Neural progenitor cell (in vitro differentiated cells): ENCODE measurements around the gene MAPK4. TPM values are rescaled to one million over a fixed set of nuclear protein-coding genes. Genes with fewer than 3 reads are reported as not detected.

Experiments used
- DNase-seq: peaks from one replicate; pipeline ENCODE4 v3.0.0-alpha.2; 2016; ENCODE audit warnings: low spot score
- H2AFZ ChIP-seq: fragments of 200-600 bp; sonication (generic); replicated peaks from 2 replicates; pipeline ENCODE4 v1.6.1; 2016; ENCODE audit warnings: antibody characterized with exemption
- H3F3A ChIP-seq: fragments of 200-600 bp; sonication (generic); 2 replicates; pipeline ENCODE4 v1.6.1; 2016; ENCODE audit warnings: antibody characterized with exemption, low read depth
- H3K27ac ChIP-seq: fragments of 200-600 bp; sonication (generic); 2 replicates; pipeline ENCODE4 v1.5.1; 2016; ENCODE audit warnings: mild to moderate bottlenecking
- H3K27me3 ChIP-seq: fragments of 200-600 bp; sonication (generic); 2 replicates; pipeline ENCODE4 v1.6.1; 2016; ENCODE audit warnings: mild to moderate bottlenecking, moderate library complexity
- H3K36me3 ChIP-seq: fragments of 200-600 bp; sonication (generic); 2 replicates; pipeline ENCODE4 v1.5.1; 2016
- H3K4me1 ChIP-seq: fragments of 200-600 bp; sonication (generic); 2 replicates; pipeline ENCODE4 v1.6.1; 2016; ENCODE audit warnings: mixed run types
- H3K4me2 ChIP-seq: fragments of 200-600 bp; sonication (generic); 2 replicates; pipeline ENCODE4 v1.6.1; 2016
- H3K4me3 ChIP-seq: fragments of 200-600 bp; sonication (generic); 2 replicates; pipeline ENCODE4 v1.5.1; 2016
- H3K79me2 ChIP-seq: fragments of 200-600 bp; sonication (generic); 2 replicates; pipeline ENCODE4 v1.6.1; 2016; ENCODE audit warnings: low read depth
- H3K9ac ChIP-seq: fragments of 200-600 bp; sonication (generic); 2 replicates; pipeline ENCODE4 v1.6.1; 2016
- H3K9me3 ChIP-seq: fragments of 200-600 bp; sonication (generic); 2 replicates; pipeline ENCODE4 v1.5.1; 2016; ENCODE audit warnings: low read depth
- H4K20me1 ChIP-seq: fragments of 200-600 bp; sonication (generic); 2 replicates; pipeline ENCODE4 v1.6.1; 2016; ENCODE audit warnings: low read depth
- H3K27ac Mint-ChIP-seq: 3 replicates; pipeline ENCODE4 v1.8.0; 2021; ENCODE audit warnings: mixed read lengths
- H3K27me3 Mint-ChIP-seq: 2 replicates; pipeline ENCODE4 v1.8.0; 2022; ENCODE audit warnings: low read depth, mild to moderate bottlenecking, inconsistent platforms, moderate library complexity, mixed read lengths; ENCODE audit not compliant: insufficient read depth
- H3K36me3 Mint-ChIP-seq: 3 replicates; pipeline ENCODE4 v1.8.0; 2021; ENCODE audit warnings: mixed read lengths
- H3K4me1 Mint-ChIP-seq: 3 replicates; pipeline ENCODE4 v1.8.0; 2021; ENCODE audit warnings: mixed read lengths
- H3K4me3 Mint-ChIP-seq: 3 replicates; pipeline ENCODE4 v1.8.0; 2021; ENCODE audit warnings: mild to moderate bottlenecking, moderate library complexity, mixed read lengths
- H3K9me3 Mint-ChIP-seq: 3 replicates; pipeline ENCODE4 v1.8.0; 2020; ENCODE audit warnings: mixed read lengths
- EZH2 ChIP-seq: fragments of 200-600 bp; sonication (generic); IDR thresholded peaks from 2 replicates; pipeline ENCODE4 v1.6.1; 2017; ENCODE audit warnings: antibody characterized with exemption, mild to moderate bottlenecking, moderate library complexity
- EZH2phosphoT487 ChIP-seq: fragments of 200-600 bp; sonication (generic); IDR thresholded peaks from 2 replicates; pipeline ENCODE4 v1.6.1; 2017; ENCODE audit warnings: antibody characterized with exemption
- total RNA-seq: library from RNA; depleted of rRNA; stranded (reverse); fragments of >200 nt; gene quantifications from 2 replicates; pipeline ENCODE4 v1.2.3, GENCODE V29; 2015; ENCODE audit warnings: low replicate concordance
- TF ChIP-seq, protein P1 (sequence below): fragments of 200-600 bp; sonication (generic); IDR thresholded peaks from 2 replicates; pipeline ENCODE4 v1.5.1; 2017; ENCODE audit warnings: antibody characterized with exemption, mild to moderate bottlenecking

The MAPK4 gene
- total RNA-seq, 1 donor from 2014 or later, result 7.0 TPM

DNA sequence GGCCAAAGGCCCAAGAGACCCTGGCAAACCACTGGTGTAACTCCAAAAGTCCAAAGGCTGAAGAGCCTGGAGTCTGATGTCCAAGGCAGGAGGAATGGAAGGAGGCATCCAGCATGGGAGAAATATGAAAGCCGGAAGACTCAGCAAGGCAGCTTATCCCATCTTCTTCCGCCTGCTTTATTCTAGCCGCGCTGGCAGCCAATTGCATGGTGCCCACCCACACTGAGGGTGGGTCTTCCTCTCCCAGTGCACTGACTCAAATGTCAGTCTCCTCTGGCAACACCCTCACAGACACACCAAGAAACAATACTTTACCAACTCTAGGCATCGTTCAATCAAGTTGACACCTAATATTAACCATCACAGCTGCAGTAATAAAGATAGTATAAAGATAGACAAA lies 34.1 kb downstream of the MAPK4 start:
- H3K27me3 Mint-ChIP-seq, result no peaks in the 10 kb centered on the region
- H3K27ac Mint-ChIP-seq, result no peak overlapping the region
- H3K36me3 Mint-ChIP-seq, result peaks cover 4% of the 10 kb centered on the region
- peaks cover 6% of the 10 kb centered on the region for H3K9me3 Mint-ChIP-seq
- Histone ChIP-seq H3K9ac (no peak overlapping the region), H3K27ac (no peak overlapping the region), H3K4me3 (no peak overlapping the region), H3K79me2 (no peaks in the 10 kb centered on the region), H3K27me3 (no peaks in the 10 kb centered on the region), H2AFZ (no peak overlapping the region), H3F3A (no peaks in the 10 kb centered on the region), H4K20me1 (no peaks in the 10 kb centered on the region), H3K36me3 (no peaks in the 10 kb centered on the region), H3K9me3 (no peaks in the 10 kb centered on the region), H3K4me2 (no peak overlapping the region), H3K4me1 (peaks cover 9% of the 10 kb centered on the region)
- no peak for DNase-seq
- peaks cover 10% of the 10 kb centered on the region for H3K4me1 Mint-ChIP-seq
- TF ChIP-seq EZH2phosphoT487, result no peak
- no peak for TF ChIP-seq EZH2
- TF ChIP-seq, protein P1, sequence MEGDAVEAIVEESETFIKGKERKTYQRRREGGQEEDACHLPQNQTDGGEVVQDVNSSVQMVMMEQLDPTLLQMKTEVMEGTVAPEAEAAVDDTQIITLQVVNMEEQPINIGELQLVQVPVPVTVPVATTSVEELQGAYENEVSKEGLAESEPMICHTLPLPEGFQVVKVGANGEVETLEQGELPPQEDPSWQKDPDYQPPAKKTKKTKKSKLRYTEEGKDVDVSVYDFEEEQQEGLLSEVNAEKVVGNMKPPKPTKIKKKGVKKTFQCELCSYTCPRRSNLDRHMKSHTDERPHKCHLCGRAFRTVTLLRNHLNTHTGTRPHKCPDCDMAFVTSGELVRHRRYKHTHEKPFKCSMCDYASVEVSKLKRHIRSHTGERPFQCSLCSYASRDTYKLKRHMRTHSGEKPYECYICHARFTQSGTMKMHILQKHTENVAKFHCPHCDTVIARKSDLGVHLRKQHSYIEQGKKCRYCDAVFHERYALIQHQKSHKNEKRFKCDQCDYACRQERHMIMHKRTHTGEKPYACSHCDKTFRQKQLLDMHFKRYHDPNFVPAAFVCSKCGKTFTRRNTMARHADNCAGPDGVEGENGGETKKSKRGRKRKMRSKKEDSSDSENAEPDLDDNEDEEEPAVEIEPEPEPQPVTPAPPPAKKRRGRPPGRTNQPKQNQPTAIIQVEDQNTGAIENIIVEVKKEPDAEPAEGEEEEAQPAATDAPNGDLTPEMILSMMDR, result no peak
- H3K4me3 Mint-ChIP-seq, result no peak overlapping the region

DNA sequence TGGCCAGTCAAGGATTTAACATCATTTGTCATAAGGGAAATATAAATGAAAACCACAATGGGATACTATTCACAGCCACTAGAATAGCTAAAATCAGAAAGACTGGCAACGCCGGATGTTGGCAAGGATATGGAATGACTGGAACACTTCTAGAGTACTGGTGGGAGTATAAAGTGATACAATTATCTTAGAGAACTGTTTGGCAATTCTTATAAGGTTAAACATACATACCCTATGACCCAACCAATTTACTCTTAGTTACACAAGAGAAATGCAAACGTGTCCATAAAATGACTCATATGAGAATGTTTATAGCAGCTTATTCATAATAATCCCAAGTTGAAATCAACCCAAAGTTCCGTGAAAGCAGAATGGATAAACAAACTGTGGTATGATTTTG lies 35.1 kb downstream of the MAPK4 start:
- Histone ChIP-seq H3K27ac (no peak overlapping the region), H3K4me1 (peaks cover 9% of the 10 kb centered on the region), H3F3A (no peaks in the 10 kb centered on the region), H3K27me3 (no peaks in the 10 kb centered on the region), H4K20me1 (no peaks in the 10 kb centered on the region), H3K9me3 (no peaks in the 10 kb centered on the region), H3K9ac (no peak overlapping the region), H3K4me3 (no peak overlapping the region), H2AFZ (no peak overlapping the region), H3K36me3 (no peaks in the 10 kb centered on the region), H3K79me2 (no peaks in the 10 kb centered on the region), H3K4me2 (no peak overlapping the region)
- Mint-ChIP-seq H3K27ac (no peak overlapping the region), H3K4me1 (peaks cover 9% of the 10 kb centered on the region), H3K27me3 (no peaks in the 10 kb centered on the region), H3K9me3 (peaks cover 2% of the 10 kb centered on the region), H3K4me3 (no peak overlapping the region), H3K36me3 (peaks cover 4% of the 10 kb centered on the region)
- no peak for DNase-seq
- TF ChIP-seq EZH2phosphoT487, result no peak
- TF ChIP-seq, protein P1, result no peak
- TF ChIP-seq EZH2, result no peak

DNA sequence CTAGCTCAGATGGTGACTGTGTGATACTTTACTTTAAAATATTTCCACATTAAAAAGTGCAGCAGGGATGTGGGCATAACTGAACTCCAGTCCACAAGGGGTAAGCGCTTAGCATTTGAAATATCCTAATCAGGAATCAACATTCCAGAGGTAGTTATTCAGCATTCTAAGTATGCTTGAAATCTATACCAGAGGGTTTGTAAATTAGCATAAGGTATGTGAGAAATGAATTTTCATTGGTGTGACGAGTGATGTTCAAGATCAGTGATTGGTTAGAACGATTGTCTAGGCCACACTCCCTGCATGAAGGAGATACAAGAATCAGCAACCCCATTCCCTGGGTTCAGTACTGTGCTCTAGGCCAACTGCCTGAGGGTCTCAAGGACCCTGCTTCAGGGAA lies 42.6 kb downstream of the MAPK4 start:
- H3K27me3 ChIP-seq, result no peaks in the 10 kb centered on the region
- Mint-ChIP-seq H3K4me1 (no peaks in the 10 kb centered on the region), H3K4me3 (no peak overlapping the region), H3K36me3 (peaks cover 8% of the 10 kb centered on the region), H3K27me3 (no peaks in the 10 kb centered on the region), H3K27ac (no peak overlapping the region), H3K9me3 (no peaks in the 10 kb centered on the region)
- no peak for DNase-seq
- TF ChIP-seq EZH2, result no peak
- no peak for TF ChIP-seq EZH2phosphoT487
- no peaks in the 10 kb centered on the region for H3K4me1 ChIP-seq
- no peaks in the 10 kb centered on the region for H3K9me3 ChIP-seq
- H4K20me1 ChIP-seq, result no peaks in the 10 kb centered on the region
- H3K27ac ChIP-seq, result no peak overlapping the region
- H3K36me3 ChIP-seq, result no peaks in the 10 kb centered on the region
- H2AFZ ChIP-seq, result no peak overlapping the region
- no peaks in the 10 kb centered on the region for H3F3A ChIP-seq
- H3K4me2 ChIP-seq, result no peak overlapping the region
- H3K9ac ChIP-seq, result no peak overlapping the region
- H3K4me3 ChIP-seq, result no peak overlapping the region
- no peaks in the 10 kb centered on the region for H3K79me2 ChIP-seq

DNA sequence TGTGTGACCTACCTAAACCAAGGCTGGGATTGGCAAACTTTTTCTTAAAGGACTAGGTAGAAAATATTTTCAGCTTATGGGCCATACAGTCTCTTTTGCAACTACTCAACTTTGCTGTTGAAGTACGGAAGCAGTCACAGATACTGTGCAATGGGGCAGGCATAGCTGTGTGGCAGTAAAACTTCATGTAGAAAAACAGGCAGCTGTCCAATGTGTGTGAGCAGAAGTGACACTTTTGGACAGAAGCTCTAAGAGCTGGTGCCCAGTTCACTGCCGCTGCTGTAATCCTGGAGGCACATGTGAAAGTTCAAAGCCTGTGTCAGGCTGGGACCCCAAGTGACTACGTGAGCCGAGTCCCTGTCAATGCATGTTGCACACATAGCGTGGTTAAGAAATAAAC lies 46.7 kb downstream of the MAPK4 start:
- H3F3A ChIP-seq, result no peaks in the 10 kb centered on the region
- no peak overlapping the region for H3K4me2 ChIP-seq
- no peaks in the 10 kb centered on the region for H3K79me2 ChIP-seq
- no peaks in the 10 kb centered on the region for H4K20me1 ChIP-seq
- no peak overlapping the region for H3K4me3 Mint-ChIP-seq
- H3K4me1 Mint-ChIP-seq, result no peaks in the 10 kb centered on the region
- H3K9me3 ChIP-seq, result no peaks in the 10 kb centered on the region
- no peak overlapping the region for H2AFZ ChIP-seq
- H3K27me3 Mint-ChIP-seq, result no peaks in the 10 kb centered on the region
- H3K9ac ChIP-seq, result no peak overlapping the region
- peaks cover 9% of the 10 kb centered on the region for H3K36me3 Mint-ChIP-seq
- TF ChIP-seq EZH2, result no peak
- TF ChIP-seq, protein P1, result no peak
- TF ChIP-seq EZH2phosphoT487, result no peak
- H3K9me3 Mint-ChIP-seq, result peaks cover 3% of the 10 kb centered on the region
- DNase-seq, result no peak
- no peaks in the 10 kb centered on the region for H3K36me3 ChIP-seq
- H3K27ac Mint-ChIP-seq, result no peak overlapping the region
- H3K27me3 ChIP-seq, result no peaks in the 10 kb centered on the region
- no peak overlapping the region for H3K4me3 ChIP-seq
- no peaks in the 10 kb centered on the region for H3K4me1 ChIP-seq
- H3K27ac ChIP-seq, result no peak overlapping the region
